ENCODE results near the gene STRN. TPM values are rescaled to one million over a fixed set of nuclear protein-coding genes. Genes with fewer than 3 reads are reported as not detected.
A peak's percentile ranks its signal among the peaks of the same experiment; 100 is the strongest.

The STRN gene
- total and polyA plus RNA-seq, 2 of the 13 experiments (the other 11 are each of a cell fraction or from before 2014, with no cell fraction given): 10.4 to 19.3 TPM

- TF ChIP-seq, protein P1, sequence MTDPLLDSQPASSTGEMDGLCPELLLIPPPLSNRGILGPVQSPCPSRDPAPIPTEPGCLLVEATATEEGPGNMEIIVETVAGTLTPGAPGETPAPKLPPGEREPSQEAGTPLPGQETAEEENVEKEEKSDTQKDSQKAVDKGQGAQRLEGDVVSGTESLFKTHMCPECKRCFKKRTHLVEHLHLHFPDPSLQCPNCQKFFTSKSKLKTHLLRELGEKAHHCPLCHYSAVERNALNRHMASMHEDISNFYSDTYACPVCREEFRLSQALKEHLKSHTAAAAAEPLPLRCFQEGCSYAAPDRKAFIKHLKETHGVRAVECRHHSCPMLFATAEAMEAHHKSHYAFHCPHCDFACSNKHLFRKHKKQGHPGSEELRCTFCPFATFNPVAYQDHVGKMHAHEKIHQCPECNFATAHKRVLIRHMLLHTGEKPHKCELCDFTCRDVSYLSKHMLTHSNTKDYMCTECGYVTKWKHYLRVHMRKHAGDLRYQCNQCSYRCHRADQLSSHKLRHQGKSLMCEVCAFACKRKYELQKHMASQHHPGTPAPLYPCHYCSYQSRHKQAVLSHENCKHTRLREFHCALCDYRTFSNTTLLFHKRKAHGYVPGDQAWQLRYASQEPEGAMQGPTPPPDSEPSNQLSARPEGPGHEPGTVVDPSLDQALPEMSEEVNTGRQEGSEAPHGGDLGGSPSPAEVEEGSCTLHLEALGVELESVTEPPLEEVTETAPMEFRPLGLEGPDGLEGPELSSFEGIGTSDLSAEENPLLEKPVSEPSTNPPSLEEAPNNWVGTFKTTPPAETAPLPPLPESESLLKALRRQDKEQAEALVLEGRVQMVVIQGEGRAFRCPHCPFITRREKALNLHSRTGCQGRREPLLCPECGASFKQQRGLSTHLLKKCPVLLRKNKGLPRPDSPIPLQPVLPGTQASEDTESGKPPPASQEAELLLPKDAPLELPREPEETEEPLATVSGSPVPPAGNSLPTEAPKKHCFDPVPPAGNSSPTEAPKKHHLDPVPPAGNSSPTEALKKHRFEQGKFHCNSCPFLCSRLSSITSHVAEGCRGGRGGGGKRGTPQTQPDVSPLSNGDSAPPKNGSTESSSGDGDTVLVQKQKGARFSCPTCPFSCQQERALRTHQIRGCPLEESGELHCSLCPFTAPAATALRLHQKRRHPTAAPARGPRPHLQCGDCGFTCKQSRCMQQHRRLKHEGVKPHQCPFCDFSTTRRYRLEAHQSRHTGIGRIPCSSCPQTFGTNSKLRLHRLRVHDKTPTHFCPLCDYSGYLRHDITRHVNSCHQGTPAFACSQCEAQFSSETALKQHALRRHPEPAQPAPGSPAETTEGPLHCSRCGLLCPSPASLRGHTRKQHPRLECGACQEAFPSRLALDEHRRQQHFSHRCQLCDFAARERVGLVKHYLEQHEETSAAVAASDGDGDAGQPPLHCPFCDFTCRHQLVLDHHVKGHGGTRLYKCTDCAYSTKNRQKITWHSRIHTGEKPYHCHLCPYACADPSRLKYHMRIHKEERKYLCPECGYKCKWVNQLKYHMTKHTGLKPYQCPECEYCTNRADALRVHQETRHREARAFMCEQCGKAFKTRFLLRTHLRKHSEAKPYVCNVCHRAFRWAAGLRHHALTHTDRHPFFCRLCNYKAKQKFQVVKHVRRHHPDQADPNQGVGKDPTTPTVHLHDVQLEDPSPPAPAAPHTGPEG (CRISPR knock-in tag; IDR thresholded peaks at IDR 0.05): peak; percentile 99
- TF ChIP-seq ZNF780A (CRISPR knock-in tag; IDR thresholded peaks at IDR 0.05) (no peak), MEIS2 (CRISPR knock-in tag; IDR thresholded peaks at IDR 0.05) (peak; percentile 29; the same call in 1 of the 2 replicates), MYNN (CRISPR knock-in tag; IDR thresholded peaks at IDR 0.05; ENCODE audit: low read depth) (no peak), ZNF296 (CRISPR knock-in tag; conservative IDR thresholded peaks at IDR 0.05) (no peak), ATRX (CRISPR knock-in tag; IDR thresholded peaks at IDR 0.05; ENCODE audit: borderline replicate concordance) (no peak), RXRB (CRISPR knock-in tag; IDR thresholded peaks at IDR 0.05; ENCODE audit: borderline replicate concordance) (no peak; the same call in 1 of the 2 replicates), KLF16 (CRISPR knock-in tag; IDR thresholded peaks at IDR 0.05) (peak in 1 of 2 experiments; percentile 57; a peak in 2 of 4 replicates), ZKSCAN1 (IDR thresholded peaks at IDR 0.05; ENCODE audit: low read length) (no peak), CCAR2 (optimal IDR thresholded peaks at IDR 0.05; ENCODE audit: low read depth, low read length) (no peak), NFKB2 (CRISPR knock-in tag; IDR thresholded peaks at IDR 0.05; ENCODE audit: borderline replicate concordance) (peak; percentile 71), ZSCAN29 (CRISPR knock-in tag; conservative IDR thresholded peaks at IDR 0.05) (no peak; the same call in 1 of the 2 replicates)
- TF ChIP-seq, protein P2, sequence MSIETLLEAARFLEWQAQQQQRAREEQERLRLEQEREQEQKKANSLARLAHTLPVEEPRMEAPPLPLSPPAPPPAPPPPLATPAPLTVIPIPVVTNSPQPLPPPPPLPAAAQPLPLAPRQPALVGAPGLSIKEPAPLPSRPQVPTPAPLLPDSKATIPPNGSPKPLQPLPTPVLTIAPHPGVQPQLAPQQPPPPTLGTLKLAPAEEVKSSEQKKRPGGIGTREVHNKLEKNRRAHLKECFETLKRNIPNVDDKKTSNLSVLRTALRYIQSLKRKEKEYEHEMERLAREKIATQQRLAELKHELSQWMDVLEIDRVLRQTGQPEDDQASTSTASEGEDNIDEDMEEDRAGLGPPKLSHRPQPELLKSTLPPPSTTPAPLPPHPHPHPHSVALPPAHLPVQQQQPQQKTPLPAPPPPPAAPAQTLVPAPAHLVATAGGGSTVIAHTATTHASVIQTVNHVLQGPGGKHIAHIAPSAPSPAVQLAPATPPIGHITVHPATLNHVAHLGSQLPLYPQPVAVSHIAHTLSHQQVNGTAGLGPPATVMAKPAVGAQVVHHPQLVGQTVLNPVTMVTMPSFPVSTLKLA (IDR thresholded peaks at IDR 0.05): 0 out of 2 replicates have a peak, but pooled peaks have one; percentile 4
- TF ChIP-seq, protein P3, sequence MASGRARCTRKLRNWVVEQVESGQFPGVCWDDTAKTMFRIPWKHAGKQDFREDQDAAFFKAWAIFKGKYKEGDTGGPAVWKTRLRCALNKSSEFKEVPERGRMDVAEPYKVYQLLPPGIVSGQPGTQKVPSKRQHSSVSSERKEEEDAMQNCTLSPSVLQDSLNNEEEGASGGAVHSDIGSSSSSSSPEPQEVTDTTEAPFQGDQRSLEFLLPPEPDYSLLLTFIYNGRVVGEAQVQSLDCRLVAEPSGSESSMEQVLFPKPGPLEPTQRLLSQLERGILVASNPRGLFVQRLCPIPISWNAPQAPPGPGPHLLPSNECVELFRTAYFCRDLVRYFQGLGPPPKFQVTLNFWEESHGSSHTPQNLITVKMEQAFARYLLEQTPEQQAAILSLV (CRISPR knock-in tag; IDR thresholded peaks at IDR 0.05; ENCODE audit: borderline replicate concordance): peak; percentile 93; the same call in 1 of the 2 replicates
- TF ChIP-seq, protein P4, sequence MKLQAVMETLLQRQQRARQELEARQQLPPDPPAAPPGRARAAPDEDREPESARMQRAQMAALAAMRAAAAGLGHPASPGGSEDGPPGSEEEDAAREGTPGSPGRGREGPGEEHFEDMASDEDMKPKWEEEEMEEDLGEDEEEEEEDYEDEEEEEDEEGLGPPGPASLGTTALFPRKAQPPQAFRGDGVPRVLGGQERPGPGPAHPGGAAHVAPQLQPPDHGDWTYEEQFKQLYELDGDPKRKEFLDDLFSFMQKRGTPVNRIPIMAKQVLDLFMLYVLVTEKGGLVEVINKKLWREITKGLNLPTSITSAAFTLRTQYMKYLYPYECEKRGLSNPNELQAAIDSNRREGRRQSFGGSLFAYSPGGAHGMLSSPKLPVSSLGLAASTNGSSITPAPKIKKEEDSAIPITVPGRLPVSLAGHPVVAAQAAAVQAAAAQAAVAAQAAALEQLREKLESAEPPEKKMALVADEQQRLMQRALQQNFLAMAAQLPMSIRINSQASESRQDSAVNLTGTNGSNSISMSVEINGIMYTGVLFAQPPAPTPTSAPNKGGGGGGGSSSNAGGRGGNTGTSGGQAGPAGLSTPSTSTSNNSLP (IDR thresholded peaks at IDR 0.05; ENCODE audit: low read depth, low read length): 0 out of 2 replicates have a peak, but pooled peaks have one; percentile 14
- TF ChIP-seq, protein P5, sequence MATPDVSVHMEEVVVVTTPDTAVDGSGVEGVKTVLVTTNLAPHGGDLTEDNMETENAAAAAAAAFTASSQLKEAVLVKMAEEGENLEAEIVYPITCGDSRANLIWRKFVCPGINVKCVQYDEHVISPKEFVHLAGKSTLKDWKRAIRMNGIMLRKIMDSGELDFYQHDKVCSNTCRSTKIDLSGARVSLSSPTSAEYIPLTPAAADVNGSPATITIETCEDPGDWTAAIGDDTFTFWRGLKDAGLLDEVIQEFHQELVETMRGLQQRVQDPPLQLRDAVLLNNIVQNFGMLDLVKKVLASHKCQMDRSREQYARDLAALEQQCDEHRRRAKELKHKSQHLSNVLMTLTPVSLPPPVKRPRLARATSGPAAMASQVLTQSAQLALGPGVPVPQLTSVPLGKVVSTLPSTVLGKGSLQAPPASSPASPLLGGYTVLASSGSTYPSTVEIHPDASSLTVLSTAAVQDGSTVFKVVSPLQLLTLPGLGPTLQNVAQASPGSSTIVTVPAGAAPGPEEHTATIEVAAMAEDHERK (CRISPR knock-in tag; IDR thresholded peaks at IDR 0.05; ENCODE audit: low read depth): peak; percentile 48; the same call in 1 of the 2 replicates
Measured at GRCh38 chr2:36966370-36967235, at the start of gene STRN (continued).
